Smooth muscle cell (in vitro differentiated cells): ENCODE measurements around the gene ST6GALNAC6. TPM values are rescaled to one million over a fixed set of nuclear protein-coding genes. Genes with fewer than 3 reads are reported as not detected.
A peak's percentile ranks its signal among the peaks of the same experiment; 100 is the strongest.

Source experiments
- DNase-seq: peaks from one replicate; lab custom pipeline; 2025; ENCODE audit not compliant: unreplicated experiment; lab: John Stamatoyannopoulos, UW
- H2AFZ ChIP-seq: fragments of 200-600 bp; sonication (generic); 2 replicates; pipeline ENCODE4 v1.6.0; 2016; ENCODE audit warnings: antibody characterized with exemption, low read depth, mild to moderate bottlenecking
- H3F3A ChIP-seq: fragments of 200-600 bp; sonication (generic); 2 replicates; pipeline ENCODE4 v1.6.0; 2017; ENCODE audit warnings: antibody characterized with exemption, low read depth
- H3K27ac ChIP-seq: fragments of 200-600 bp; sonication (generic); 2 replicates; pipeline ENCODE4 v1.5.1; 2016; ENCODE audit warnings: low read depth, mild to moderate bottlenecking
- H3K27me3 ChIP-seq: fragments of 200-600 bp; sonication (generic); 2 replicates; pipeline ENCODE4 v1.6.1; 2016; ENCODE audit warnings: low read depth, mild to moderate bottlenecking
- H3K36me3 ChIP-seq: fragments of 200-600 bp; sonication (generic); 2 replicates; pipeline ENCODE4 v1.5.1; 2016; ENCODE audit warnings: low read depth
- H3K4me1 ChIP-seq: fragments of 200-600 bp; sonication (generic); 2 replicates; pipeline ENCODE4 v1.5.1; 2016; ENCODE audit warnings: low read depth
- H3K4me2 ChIP-seq: fragments of 200-600 bp; sonication (generic); 2 replicates; pipeline ENCODE4 v1.6.0; 2016; ENCODE audit warnings: mild to moderate bottlenecking
- H3K4me3 ChIP-seq: fragments of 200-600 bp; sonication (generic); 2 replicates; pipeline ENCODE4 v1.5.1; 2016; ENCODE audit warnings: mild to moderate bottlenecking
- H3K79me2 ChIP-seq: fragments of 200-600 bp; sonication (generic); 2 replicates; pipeline ENCODE4 v1.6.0; 2016; ENCODE audit warnings: low read depth, mild to moderate bottlenecking
- H3K9ac ChIP-seq: fragments of 200-600 bp; sonication (generic); 2 replicates; pipeline ENCODE4 v1.6.0; 2016; ENCODE audit warnings: low read depth
- H3K9me3 ChIP-seq: fragments of 200-600 bp; sonication (generic); replicated peaks from 2 replicates; pipeline ENCODE4 v1.5.1; 2016; ENCODE audit warnings: low read depth
- H4K20me1 ChIP-seq: fragments of 200-600 bp; sonication (generic); 2 replicates; pipeline ENCODE4 v1.6.0; 2016; ENCODE audit warnings: low read depth
- WGBS: methylation state at CpG from one replicate; pipeline ENCODE4 v1.1.7; 2016; ENCODE audit warnings: low lambda C conversion rate; 5-methylcytosine and 5-hydroxymethylcytosine counted together
- polyA plus RNA-seq: library from polyadenylated mRNA; unstranded; fragments of >200 nt; fragmentation: Nextera tagmentation; extraction: Ambion mirVana; gene quantifications from 2 replicates; pipeline ENCODE4 v1.2.1, GENCODE V29; 2016
- total RNA-seq: library from RNA; depleted of rRNA; stranded (reverse); fragments of >200 nt; gene quantifications from 2 replicates; pipeline ENCODE4 v1.2.3, GENCODE V29; 2014
- TF ChIP-seq, protein P1 (sequence below): fragments of 200-600 bp; sonication (generic); IDR thresholded peaks from 2 replicates; pipeline ENCODE4 v1.5.1; 2017; ENCODE audit warnings: borderline replicate concordance, mild to moderate bottlenecking, antibody characterized with exemption; ENCODE audit not compliant: insufficient read depth, poor library complexity, severe bottlenecking

ST6GALNAC6 gene
- total and polyA plus RNA-seq, 2 experiments from 2014 or later: 36.4 to 65.8 TPM

DNA sequence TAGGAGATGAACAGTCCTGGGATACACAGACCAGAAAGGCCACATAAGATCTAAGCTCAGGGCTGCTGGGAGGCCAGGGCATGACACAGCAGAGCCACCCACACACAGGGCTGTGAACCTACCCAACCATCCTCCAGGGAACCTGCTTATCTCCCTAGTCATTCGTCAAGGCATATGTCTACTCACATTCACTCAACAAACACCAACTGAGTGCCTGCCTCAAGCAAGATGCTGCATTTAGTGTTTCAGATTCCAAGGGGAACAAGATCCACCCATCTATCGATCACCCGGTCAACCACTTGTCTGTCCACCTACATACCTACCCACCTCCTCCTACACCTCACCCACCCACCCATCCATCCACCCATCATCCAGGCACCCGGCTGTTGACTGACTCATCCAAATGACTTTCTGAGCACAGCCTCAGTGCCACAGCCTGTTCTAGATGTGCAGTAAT, 36.4 kb upstream of the ST6GALNAC6 start:
- Histone ChIP-seq H3K36me3 (no peaks in the 10 kb centered on the region), H3F3A (peaks cover 6% of the 10 kb centered on the region), H3K4me1 (peaks cover 14% of the 10 kb centered on the region), H3K79me2 (peaks cover 21% of the 10 kb centered on the region), H3K9me3 (no peaks in the 10 kb centered on the region), H3K27ac (peak overlapping the region; percentile 17), H3K27me3 (no peaks in the 10 kb centered on the region), H3K4me2 (peak overlapping the region; percentile 96), H2AFZ (no peak overlapping the region), H3K9ac (no peak overlapping the region), H3K4me3 (no peak overlapping the region), H4K20me1 (peaks cover 13% of the 10 kb centered on the region)
- TF ChIP-seq, protein P1, sequence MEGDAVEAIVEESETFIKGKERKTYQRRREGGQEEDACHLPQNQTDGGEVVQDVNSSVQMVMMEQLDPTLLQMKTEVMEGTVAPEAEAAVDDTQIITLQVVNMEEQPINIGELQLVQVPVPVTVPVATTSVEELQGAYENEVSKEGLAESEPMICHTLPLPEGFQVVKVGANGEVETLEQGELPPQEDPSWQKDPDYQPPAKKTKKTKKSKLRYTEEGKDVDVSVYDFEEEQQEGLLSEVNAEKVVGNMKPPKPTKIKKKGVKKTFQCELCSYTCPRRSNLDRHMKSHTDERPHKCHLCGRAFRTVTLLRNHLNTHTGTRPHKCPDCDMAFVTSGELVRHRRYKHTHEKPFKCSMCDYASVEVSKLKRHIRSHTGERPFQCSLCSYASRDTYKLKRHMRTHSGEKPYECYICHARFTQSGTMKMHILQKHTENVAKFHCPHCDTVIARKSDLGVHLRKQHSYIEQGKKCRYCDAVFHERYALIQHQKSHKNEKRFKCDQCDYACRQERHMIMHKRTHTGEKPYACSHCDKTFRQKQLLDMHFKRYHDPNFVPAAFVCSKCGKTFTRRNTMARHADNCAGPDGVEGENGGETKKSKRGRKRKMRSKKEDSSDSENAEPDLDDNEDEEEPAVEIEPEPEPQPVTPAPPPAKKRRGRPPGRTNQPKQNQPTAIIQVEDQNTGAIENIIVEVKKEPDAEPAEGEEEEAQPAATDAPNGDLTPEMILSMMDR: no peak
- 44% methylated on average over 4 of the region's 4 CpGs for whole genome bisulfite sequencing
- DNase-seq: no peak

DNA sequence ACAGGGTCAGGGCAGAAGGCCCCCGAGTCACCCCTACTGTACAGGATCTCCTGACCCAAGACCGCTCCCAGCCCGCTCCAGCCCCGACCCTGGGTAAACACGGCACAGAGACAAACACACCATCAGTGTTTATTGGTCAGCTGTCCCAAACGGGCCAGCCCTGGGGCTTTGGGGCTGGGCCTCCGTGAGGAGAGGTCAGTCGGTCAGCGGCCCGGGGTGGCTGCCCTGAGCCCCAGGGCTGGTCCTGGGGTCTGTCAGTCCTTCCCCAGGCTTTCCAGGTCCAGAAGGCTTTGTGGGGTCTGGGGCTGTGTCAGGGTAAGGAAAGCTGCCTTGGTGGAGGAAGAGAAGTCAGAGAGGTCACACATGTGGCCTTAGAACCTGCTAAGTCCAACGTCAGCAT, 35.6 kb upstream of the ST6GALNAC6 start:
- H3K4me2 ChIP-seq: no peak overlapping the region
- peaks cover 6% of the 10 kb centered on the region for H3F3A ChIP-seq
- DNase-seq: no peak
- peaks cover 13% of the 10 kb centered on the region for H4K20me1 ChIP-seq
- 87% methylated on average over 11 of the region's 11 CpGs for WGBS
- H3K27me3 ChIP-seq: no peaks in the 10 kb centered on the region
- no peak overlapping the region for H3K9ac ChIP-seq
- peaks cover 18% of the 10 kb centered on the region for H3K4me1 ChIP-seq
- no peak overlapping the region for H2AFZ ChIP-seq
- no peak overlapping the region for H3K4me3 ChIP-seq
- H3K9me3 ChIP-seq: no peaks in the 10 kb centered on the region
- H3K79me2 ChIP-seq: peaks cover 21% of the 10 kb centered on the region
- no peaks in the 10 kb centered on the region for H3K36me3 ChIP-seq
- H3K27ac ChIP-seq: no peak overlapping the region
- TF ChIP-seq, protein P1: no peak

DNA sequence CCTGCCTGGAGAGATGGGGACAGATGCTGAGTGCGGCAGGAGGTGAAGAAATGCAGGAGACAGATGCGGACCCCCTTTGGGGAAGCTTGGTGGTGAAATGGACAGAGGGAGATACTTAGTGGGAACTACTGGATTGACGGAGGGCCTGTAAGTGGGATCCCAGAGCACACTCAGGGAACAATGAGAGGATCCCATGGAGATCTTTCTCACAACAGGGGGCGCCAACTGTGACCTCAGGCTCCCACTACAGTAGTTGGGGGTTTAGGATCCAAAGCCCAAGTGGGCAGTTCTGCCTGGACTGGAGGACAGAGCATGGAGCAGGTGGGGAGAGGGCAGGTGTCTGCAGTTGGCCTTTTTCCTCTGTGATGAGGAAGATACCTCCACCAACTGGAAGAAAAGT, 34.8 kb upstream of the ST6GALNAC6 start:
- TF ChIP-seq, protein P1: no peak
- Histone ChIP-seq H3K4me2 (no peak overlapping the region), H3K4me1 (peaks cover 19% of the 10 kb centered on the region), H4K20me1 (peaks cover 13% of the 10 kb centered on the region), H2AFZ (no peak overlapping the region), H3K9ac (no peak overlapping the region), H3K4me3 (no peak overlapping the region), H3F3A (peaks cover 6% of the 10 kb centered on the region), H3K36me3 (no peaks in the 10 kb centered on the region), H3K27me3 (no peaks in the 10 kb centered on the region), H3K27ac (no peak overlapping the region), H3K79me2 (peaks cover 21% of the 10 kb centered on the region), H3K9me3 (no peaks in the 10 kb centered on the region)
- no peak for DNase-seq
- 89% methylated on average over 4 of the region's 4 CpGs for WGBS

DNA sequence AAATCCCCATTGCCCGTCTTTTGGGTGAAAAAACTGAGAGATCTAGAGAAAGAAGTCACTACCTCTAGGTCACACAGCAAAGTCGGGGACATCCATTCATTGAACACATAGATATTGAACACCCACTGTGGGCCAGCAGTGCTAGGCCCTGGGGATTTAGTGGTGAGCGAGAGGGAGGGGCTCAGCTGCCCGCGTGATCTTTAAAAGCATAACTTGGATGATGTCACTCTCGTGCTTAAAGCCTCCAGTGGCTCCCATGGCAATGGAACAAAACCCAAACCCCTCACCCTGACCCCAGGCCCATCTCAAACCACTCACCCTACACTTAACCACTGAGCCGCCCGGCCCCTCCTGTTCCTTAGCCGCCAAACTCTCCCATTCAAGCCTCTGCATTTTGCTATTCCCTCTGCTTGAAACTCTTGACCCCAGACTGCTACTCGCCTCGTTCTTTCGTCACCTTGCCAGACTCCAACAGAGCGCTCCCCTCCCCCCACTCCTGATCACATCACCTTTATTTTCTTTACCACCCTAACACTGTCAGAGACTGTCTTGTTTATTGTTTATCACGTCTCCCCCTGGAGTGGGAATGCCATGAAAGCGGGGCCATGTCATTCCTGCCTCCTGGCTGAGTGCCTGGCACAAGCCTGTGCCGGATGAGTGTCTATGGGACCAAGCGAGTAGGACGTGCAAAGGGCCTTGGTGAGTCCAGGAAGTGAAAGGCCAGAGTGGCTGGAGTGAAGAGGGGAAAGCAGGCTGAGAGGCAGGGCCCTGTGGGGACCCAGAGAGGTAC, 31.9 kb upstream of the ST6GALNAC6 start:
- Histone ChIP-seq H3F3A (peaks cover 6% of the 10 kb centered on the region), H4K20me1 (peaks cover 11% of the 10 kb centered on the region), H3K4me3 (peak overlapping the region; percentile 53), H3K9me3 (no peaks in the 10 kb centered on the region), H3K36me3 (no peaks in the 10 kb centered on the region), H3K4me1 (peaks cover 23% of the 10 kb centered on the region), H2AFZ (no peak overlapping the region), H3K9ac (peak overlapping the region; percentile 70), H3K79me2 (peaks cover 9% of the 10 kb centered on the region), H3K27me3 (peaks cover 18% of the 10 kb centered on the region), H3K27ac (peak overlapping the region; percentile 85), H3K4me2 (peak overlapping the region; percentile 86)
- 25% methylated on average over 18 of the region's 18 CpGs for WGBS
- TF ChIP-seq, protein P1: no peak
- DNase-seq: peak; percentile 51
